Liver (tissue), 9 donors: ENCODE data around the gene MYL12B. TPM values are rescaled to one million over a fixed set of nuclear protein-coding genes. Genes with fewer than 3 reads are reported as not detected.

Experiments
- DNase-seq: peaks from one replicate; pipeline ENCODE4 v3.0.0-alpha.2; 2017; ENCODE audit warnings: low spot score
- H3K27ac ChIP-seq, 2 donors: one replicate each; pipeline ENCODE4 v1.7.0; 2013; ENCODE audit warnings: inconsistent platforms in 2 of 2, low read length in 2 of 2, control low read depth in 1 of 2, low read depth in 1 of 2, mild to moderate bottlenecking in 1 of 2
- H3K27me3 ChIP-seq, 4 donors: one replicate each; pipeline versions ENCODE4 v1.6.1 to v1.7.0; 2013; ENCODE audit warnings: low read length in 3 of 4, inconsistent platforms in 1 of 4, mild to moderate bottlenecking in 1 of 4, moderate library complexity in 1 of 4; ENCODE audit not compliant: control insufficient read depth in 4 of 4, insufficient read depth in 4 of 4
- H3K36me3 ChIP-seq, 4 donors: one replicate each; pipeline versions ENCODE4 v1.6.1 to v1.7.0; 2013; ENCODE audit warnings: low read length in 3 of 4, mild to moderate bottlenecking in 3 of 4, low read depth in 1 of 4, moderate library complexity in 1 of 4; ENCODE audit not compliant: control insufficient read depth in 4 of 4, insufficient read depth in 3 of 4
- H3K4me1 ChIP-seq, 4 donors: one replicate each; pipeline versions ENCODE4 v1.6.1 to v1.7.0; 2013; ENCODE audit warnings: low read length in 3 of 4, mild to moderate bottlenecking in 3 of 4, moderate library complexity in 1 of 4; ENCODE audit not compliant: control insufficient read depth in 4 of 4, insufficient read depth in 4 of 4
- H3K4me3 ChIP-seq, 3 donors: one replicate each; pipeline versions ENCODE4 v1.6.1 to v1.7.0; 2013; ENCODE audit warnings: low read length in 3 of 3, control low read depth in 1 of 3, low read depth in 1 of 3, mild to moderate bottlenecking in 1 of 3
- H3K9ac ChIP-seq, 2 donors: one replicate each; pipeline ENCODE4 v1.7.0; 2013; ENCODE audit warnings: low read length in 2 of 2, mild to moderate bottlenecking in 2 of 2, moderate library complexity in 2 of 2, control low read depth in 1 of 2, low read depth in 1 of 2
- H3K9me3 ChIP-seq, 4 donors: one replicate each; pipeline versions ENCODE4 v1.6.1 to v1.7.0; 2013; ENCODE audit warnings: low read length in 3 of 4; ENCODE audit not compliant: control insufficient read depth in 4 of 4
- ATF3 ChIP-seq: IDR thresholded peaks from 2 replicates; pipeline ENCODE4 v1.6.1; 2016; ENCODE audit warnings: antibody characterized with exemption
- EGR1 ChIP-seq, 2 donors: IDR thresholded peaks; 2 replicates each; pipeline ENCODE4 v1.6.1; 2016 to 2018; ENCODE audit warnings: antibody characterized with exemption in 2 of 2, low read depth in 2 of 2
- FOXA1 ChIP-seq: IDR thresholded peaks from 2 replicates; pipeline ENCODE4 v1.6.1; 2016; ENCODE audit warnings: antibody characterized with exemption
- FOXA2 ChIP-seq: IDR thresholded peaks from 2 replicates; pipeline ENCODE4 v1.6.1; 2016; ENCODE audit warnings: antibody characterized with exemption
- GABPA ChIP-seq, 2 donors: IDR thresholded peaks in 1 of 2; conservative IDR thresholded peaks in 1 of 2; 2 replicates each; pipeline ENCODE4 v1.6.1; 2016; ENCODE audit warnings: antibody characterized with exemption in 2 of 2, mild to moderate bottlenecking in 1 of 2, moderate library complexity in 1 of 2
- HNF4A ChIP-seq, 2 donors: conservative IDR thresholded peaks; 2 replicates each; pipeline ENCODE4 v1.6.1; 2016; ENCODE audit warnings: antibody characterized with exemption in 2 of 2, mild to moderate bottlenecking in 2 of 2
- HNF4G ChIP-seq: IDR thresholded peaks from 2 replicates; pipeline ENCODE4 v1.6.1; 2016; ENCODE audit warnings: antibody characterized with exemption
- JUND ChIP-seq, 2 donors: IDR thresholded peaks; 2 replicates each; pipeline ENCODE4 v1.6.1; 2016; ENCODE audit warnings: antibody characterized with exemption in 2 of 2
- MAX ChIP-seq: IDR thresholded peaks from 2 replicates; pipeline ENCODE4 v1.6.1; 2016; ENCODE audit warnings: antibody characterized with exemption
- NR2F2 ChIP-seq: IDR thresholded peaks from 2 replicates; pipeline ENCODE4 v1.6.1; 2016; ENCODE audit warnings: antibody characterized with exemption
- REST ChIP-seq: IDR thresholded peaks from 2 replicates; pipeline ENCODE4 v1.6.1; 2016; ENCODE audit warnings: antibody characterized with exemption, mild to moderate bottlenecking
- RXRA ChIP-seq, 2 donors: IDR thresholded peaks; 2 replicates each; pipeline ENCODE4 v1.6.1; 2017 to 2018; ENCODE audit warnings: antibody characterized with exemption in 2 of 2, mild to moderate bottlenecking in 1 of 2
- SP1 ChIP-seq: IDR thresholded peaks from 2 replicates; pipeline ENCODE4 v1.6.1; 2018; ENCODE audit warnings: antibody characterized with exemption, mild to moderate bottlenecking
- TAF1 ChIP-seq: conservative IDR thresholded peaks from 2 replicates; pipeline ENCODE4 v1.6.1; 2016; ENCODE audit warnings: antibody characterized with exemption, mild to moderate bottlenecking
- YY1 ChIP-seq: IDR thresholded peaks from 2 replicates; pipeline ENCODE4 v1.6.1; 2016; ENCODE audit warnings: antibody characterized with exemption, mild to moderate bottlenecking
- WGBS: extraction: QIAGEN DNeasy Blood & Tissue Kit; methylation state at CpG from one replicate; pipeline ENCODE4 v1.1.7; 2013; 5-methylcytosine and 5-hydroxymethylcytosine counted together
- polyA plus RNA-seq, 2 donors: library from polyadenylated mRNA; stranded (reverse) in 1 of 2; unstranded in 1 of 2; fragments of 200-250 nt in 1 of 2; fragments of >200 nt in 1 of 2; fragmentation: Nextera tagmentation in 1 of 2; extraction: Ambion mirVana in 1 of 2; gene quantifications; one replicate each; pipeline versions ENCODE4 v1.2.1 to v1.2.3, GENCODE V29; 2013 to 2015
- total RNA-seq, 2 donors: library from RNA; depleted of rRNA; stranded (reverse); fragments of >200 nt; gene quantifications; one replicate each; pipeline ENCODE4 v1.2.3, GENCODE V29; 2014
- TF ChIP-seq, protein P1 (sequence below): IDR thresholded peaks from 2 replicates; pipeline ENCODE4 v1.6.1; 2016; ENCODE audit warnings: antibody characterized with exemption
- TF ChIP-seq, protein P2 (sequence below): fragments of 150-350 bp; IDR thresholded peaks from 2 replicates; pipeline ENCODE4 v1.5.1; 2017; ENCODE audit warnings: improper control_type of control experiment, low read depth, low read length; ENCODE audit not compliant: missing input control
- donor health status: healthy.
- donor health status: healthy.
- donor health status: healthy.
- donor health status: healthy.
- donor health status: healthy.

MYL12B gene
- total and polyA plus RNA-seq, 4 donors: 106 to 303 (median 155) TPM

DNA sequence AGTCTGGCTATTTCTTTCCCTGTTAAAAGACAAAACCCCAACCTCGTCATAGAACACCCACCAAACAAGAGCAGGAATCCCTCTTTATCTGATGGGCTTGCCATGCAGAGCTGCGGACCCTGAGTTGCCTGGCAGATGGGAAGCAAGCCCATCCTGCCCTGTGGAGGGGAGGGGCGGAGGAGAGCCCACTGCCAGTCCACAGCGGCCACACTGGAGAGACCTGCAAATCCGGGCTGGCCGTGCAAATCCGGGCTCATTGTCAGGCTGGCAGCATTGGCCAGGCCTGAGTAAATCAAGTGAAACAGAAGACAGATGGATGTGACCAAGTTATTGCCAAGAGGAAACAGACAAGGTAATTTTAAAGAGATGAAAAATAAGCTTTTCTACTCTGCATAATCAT, 22.0 kb downstream of the MYL12B start:
- Histone ChIP-seq H3K9ac (no peak overlapping the region), H3K36me3 (no peaks in the 10 kb centered on the region), H3K9me3 (no peaks in the 10 kb centered on the region), H3K4me3 (no peak overlapping the region), H3K27me3 (no peaks in the 10 kb centered on the region), H3K27ac (no peak overlapping the region), H3K4me1 (peaks cover 0 to 3% (median 0%) of the 10 kb centered on the region in 4 donors)
- 84% methylated on average over 7 of the region's 7 CpGs for WGBS
- no peak for DNase-seq
- TF ChIP-seq SP1: no peak
- TF ChIP-seq HNF4G: no peak
- no peak for TF ChIP-seq NR2F2
- TF ChIP-seq, protein P1, sequence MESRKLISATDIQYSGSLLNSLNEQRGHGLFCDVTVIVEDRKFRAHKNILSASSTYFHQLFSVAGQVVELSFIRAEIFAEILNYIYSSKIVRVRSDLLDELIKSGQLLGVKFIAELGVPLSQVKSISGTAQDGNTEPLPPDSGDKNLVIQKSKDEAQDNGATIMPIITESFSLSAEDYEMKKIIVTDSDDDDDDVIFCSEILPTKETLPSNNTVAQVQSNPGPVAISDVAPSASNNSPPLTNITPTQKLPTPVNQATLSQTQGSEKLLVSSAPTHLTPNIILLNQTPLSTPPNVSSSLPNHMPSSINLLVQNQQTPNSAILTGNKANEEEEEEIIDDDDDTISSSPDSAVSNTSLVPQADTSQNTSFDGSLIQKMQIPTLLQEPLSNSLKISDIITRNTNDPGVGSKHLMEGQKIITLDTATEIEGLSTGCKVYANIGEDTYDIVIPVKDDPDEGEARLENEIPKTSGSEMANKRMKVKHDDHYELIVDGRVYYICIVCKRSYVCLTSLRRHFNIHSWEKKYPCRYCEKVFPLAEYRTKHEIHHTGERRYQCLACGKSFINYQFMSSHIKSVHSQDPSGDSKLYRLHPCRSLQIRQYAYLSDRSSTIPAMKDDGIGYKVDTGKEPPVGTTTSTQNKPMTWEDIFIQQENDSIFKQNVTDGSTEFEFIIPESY: no peak
- TF ChIP-seq RXRA (IDR thresholded peaks at IDR 0.05): no peak
- TF ChIP-seq REST: no peak
- TF ChIP-seq JUND (IDR thresholded peaks at IDR 0.05): no peak
- TF ChIP-seq, protein P2, sequence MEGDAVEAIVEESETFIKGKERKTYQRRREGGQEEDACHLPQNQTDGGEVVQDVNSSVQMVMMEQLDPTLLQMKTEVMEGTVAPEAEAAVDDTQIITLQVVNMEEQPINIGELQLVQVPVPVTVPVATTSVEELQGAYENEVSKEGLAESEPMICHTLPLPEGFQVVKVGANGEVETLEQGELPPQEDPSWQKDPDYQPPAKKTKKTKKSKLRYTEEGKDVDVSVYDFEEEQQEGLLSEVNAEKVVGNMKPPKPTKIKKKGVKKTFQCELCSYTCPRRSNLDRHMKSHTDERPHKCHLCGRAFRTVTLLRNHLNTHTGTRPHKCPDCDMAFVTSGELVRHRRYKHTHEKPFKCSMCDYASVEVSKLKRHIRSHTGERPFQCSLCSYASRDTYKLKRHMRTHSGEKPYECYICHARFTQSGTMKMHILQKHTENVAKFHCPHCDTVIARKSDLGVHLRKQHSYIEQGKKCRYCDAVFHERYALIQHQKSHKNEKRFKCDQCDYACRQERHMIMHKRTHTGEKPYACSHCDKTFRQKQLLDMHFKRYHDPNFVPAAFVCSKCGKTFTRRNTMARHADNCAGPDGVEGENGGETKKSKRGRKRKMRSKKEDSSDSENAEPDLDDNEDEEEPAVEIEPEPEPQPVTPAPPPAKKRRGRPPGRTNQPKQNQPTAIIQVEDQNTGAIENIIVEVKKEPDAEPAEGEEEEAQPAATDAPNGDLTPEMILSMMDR: no peak
- no peak for TF ChIP-seq TAF1
- no peak for TF ChIP-seq EGR1 (IDR thresholded peaks at IDR 0.05; ENCODE audit: low read depth in 2 of 2)
- no peak for TF ChIP-seq HNF4A (conservative IDR thresholded peaks at IDR 0.05)
- no peak for TF ChIP-seq MAX
- no peak for TF ChIP-seq FOXA1
- TF ChIP-seq FOXA2: no peak
- TF ChIP-seq ATF3: no peak
- TF ChIP-seq YY1: no peak
- no peak for TF ChIP-seq GABPA (IDR thresholded peaks at IDR 0.05 in 1 of 2, conservative IDR thresholded peaks at IDR 0.05 in 1 of 2)

DNA sequence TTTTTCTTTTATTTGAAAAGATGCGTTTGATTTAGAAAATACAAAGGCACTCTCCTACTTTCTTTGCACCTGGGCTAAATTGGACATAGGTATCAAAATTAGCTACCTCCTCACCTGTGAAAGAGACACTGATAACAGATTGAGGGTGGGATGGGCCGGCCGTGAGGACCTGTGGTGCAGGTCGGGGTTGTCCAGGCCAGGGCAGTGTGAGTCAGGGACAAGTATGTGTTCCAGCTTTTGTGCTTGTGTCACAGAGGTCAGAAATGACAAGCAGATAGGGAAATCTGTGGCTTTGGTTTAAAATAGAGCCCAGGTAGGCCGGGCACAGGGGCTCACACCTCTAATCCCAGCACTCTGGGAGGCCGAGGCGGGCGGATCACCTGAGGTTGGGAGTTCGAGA, 22.6 kb downstream of the MYL12B start:
- DNase-seq: no peak
- no peak overlapping the region for H3K27ac ChIP-seq
- no peaks in the 10 kb centered on the region for H3K9me3 ChIP-seq
- 89% methylated on average over 9 of the region's 9 CpGs for WGBS
- H3K4me1 ChIP-seq: peaks cover 0 to 1% (median 0%) of the 10 kb centered on the region in 4 donors
- H3K4me3 ChIP-seq: no peak overlapping the region
- H3K27me3 ChIP-seq: no peaks in the 10 kb centered on the region
- no peak overlapping the region for H3K9ac ChIP-seq
- H3K36me3 ChIP-seq: no peaks in the 10 kb centered on the region
- no peak for TF ChIP-seq YY1
- no peak for TF ChIP-seq REST
- no peak for TF ChIP-seq TAF1
- TF ChIP-seq HNF4A (conservative IDR thresholded peaks at IDR 0.05): no peak
